NT2/D1 (cell line): ENCODE measurements around the gene LANCL1.

Source experiments
- SUZ12 ChIP-seq: IDR thresholded peaks from 2 replicates; pipeline ENCODE4 v1.6.1; 2011; ENCODE audit not compliant: insufficient read length, insufficient read depth; ENCODE audit errors: extremely low read depth
- YY1 ChIP-seq: IDR thresholded peaks from 2 replicates; pipeline ENCODE4 v1.6.1; 2011; ENCODE audit not compliant: insufficient read length, insufficient read depth
- ZNF274 ChIP-seq: IDR thresholded peaks from 2 replicates; pipeline ENCODE4 v1.6.1; 2011; ENCODE audit warnings: mild to moderate bottlenecking, low read depth, low read length

DNA sequence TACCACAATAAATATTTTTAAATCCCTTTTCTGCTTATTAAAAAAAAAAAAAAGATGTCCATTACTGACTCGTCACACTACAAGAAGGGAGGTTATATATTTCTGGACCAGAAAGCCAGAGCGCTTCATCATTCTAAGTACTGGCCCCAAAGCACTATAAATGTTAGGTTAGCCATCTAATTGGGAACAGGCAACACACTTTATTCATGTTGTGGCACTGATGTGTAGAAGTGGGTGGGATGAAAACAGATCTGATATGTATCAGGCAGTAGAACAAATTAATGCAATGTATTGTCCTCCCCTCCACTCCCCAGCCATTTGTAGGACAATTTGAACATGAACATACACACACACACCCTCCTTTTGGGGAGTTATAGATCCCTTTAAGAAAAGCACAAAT, 24.4 kb downstream of the LANCL1 start:
- TF ChIP-seq ZNF274 (no peak), YY1 (no peak), SUZ12 (no peak)
